ENCODE results near the gene TANC2. TPM values are rescaled to one million over a fixed set of nuclear protein-coding genes. Genes with fewer than 3 reads are reported as not detected.

TANC2 gene
- 0.58 and 0.92 TPM in 2 replicates for total RNA-seq

DNA sequence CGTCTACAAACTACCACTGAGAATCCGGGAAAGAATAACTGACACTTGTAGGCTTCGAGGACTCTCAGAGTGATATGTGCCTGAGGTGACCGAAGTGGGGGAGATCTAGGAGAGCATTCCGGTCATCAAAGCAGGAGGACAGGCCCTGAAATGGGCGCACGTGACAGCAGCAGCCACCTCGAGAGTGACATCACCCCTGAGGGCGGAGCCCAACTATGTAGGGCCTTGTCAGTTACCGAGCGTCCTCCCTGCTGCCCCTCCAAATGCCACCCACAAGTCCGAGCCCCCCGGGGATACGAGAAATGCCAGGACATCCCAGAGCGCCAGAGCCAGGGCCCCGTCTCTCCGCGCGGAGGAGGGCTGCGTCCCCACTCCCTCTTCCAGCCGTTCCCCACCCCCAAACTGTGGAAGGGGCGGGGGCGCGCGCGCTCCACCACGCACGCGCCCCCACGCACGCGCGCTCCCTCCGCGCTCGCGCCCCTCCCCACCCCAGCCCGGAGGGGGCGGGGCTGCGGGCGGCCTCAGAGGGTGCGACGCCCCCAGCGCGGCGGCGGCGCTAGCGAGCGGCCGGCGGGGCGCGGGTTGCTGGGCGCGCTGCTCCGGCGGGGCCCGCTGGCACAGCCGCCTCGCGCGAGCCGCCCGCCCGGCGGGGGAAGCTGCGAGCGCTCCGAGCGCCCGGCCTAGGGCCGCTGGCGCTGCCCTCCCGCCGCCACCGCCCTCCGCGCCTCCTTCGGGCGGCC lies at the start of gene TANC2:
Gene TANC2, plus strand, starts transcription at position 550 of the 740 bp plus-strand sequence. CDS start 43,325 bp downstream, outside the sequence.
- Mint-ChIP-seq H3K4me3 (peak within 1 kb of the TSS; percentile 79), H3K36me3 (ENCODE audit: low read depth) (no peaks in the 10 kb centered on the region), H3K27me3 (peaks cover 68% of the 10 kb centered on the region), H3K27ac (peak within 1 kb of the TSS; percentile 82), H3K4me1 (peaks cover 25% of the 10 kb centered on the region), H3K9me3 (no peaks in the 10 kb centered on the region)
- intact Hi-C loops (cut with micrococcal nuclease): loop anchor here (1.0 kb wide), 1 partner anchor 313 kb away; no protein-coding TSS in a partner anchor
- peak; percentile 89 for DNase-seq

GRCh38 chr17:62916684-62917571 lies 49.1 kb upstream of the TANC2 start:
- H3K36me3 Mint-ChIP-seq (ENCODE audit: low read depth): no peaks in the 10 kb centered on the region
- no peaks in the 10 kb centered on the region for H3K9me3 Mint-ChIP-seq
- H3K4me1 Mint-ChIP-seq: no peaks in the 10 kb centered on the region
- H3K27ac Mint-ChIP-seq: no peak overlapping the region
- DNase-seq: no peak
- intact Hi-C loops (cut with micrococcal nuclease): no loop called here
- peaks cover 6% of the 10 kb centered on the region for H3K27me3 Mint-ChIP-seq
- no peak overlapping the region for H3K4me3 Mint-ChIP-seq

DNA sequence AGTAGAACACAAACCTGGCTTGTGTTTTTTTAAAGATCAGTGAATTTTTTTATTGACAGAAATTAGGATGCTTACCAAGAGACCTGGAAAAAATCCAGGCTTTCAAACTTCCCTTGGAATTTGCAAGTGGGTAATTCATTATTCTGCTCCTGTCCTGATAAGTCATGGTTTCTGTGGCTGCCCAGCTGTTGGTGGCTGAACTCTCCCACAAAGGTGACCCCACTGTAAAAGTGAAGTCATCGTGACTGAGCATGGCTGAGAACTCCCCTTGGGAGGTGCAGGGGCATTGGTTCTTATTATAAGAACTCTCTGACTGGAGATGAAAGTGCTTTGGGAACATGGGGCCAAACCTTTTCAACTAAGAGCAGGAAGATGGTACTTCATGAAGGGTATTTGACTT lies 46.6 kb upstream of the TANC2 start:
- Mint-ChIP-seq H3K36me3 (ENCODE audit: low read depth) (no peaks in the 10 kb centered on the region), H3K27ac (no peak overlapping the region), H3K27me3 (peaks cover 1% of the 10 kb centered on the region), H3K4me1 (no peaks in the 10 kb centered on the region), H3K4me3 (no peak overlapping the region), H3K9me3 (no peaks in the 10 kb centered on the region)
- intact Hi-C loops (cut with micrococcal nuclease): no loop called here
- DNase-seq: no peak

DNA sequence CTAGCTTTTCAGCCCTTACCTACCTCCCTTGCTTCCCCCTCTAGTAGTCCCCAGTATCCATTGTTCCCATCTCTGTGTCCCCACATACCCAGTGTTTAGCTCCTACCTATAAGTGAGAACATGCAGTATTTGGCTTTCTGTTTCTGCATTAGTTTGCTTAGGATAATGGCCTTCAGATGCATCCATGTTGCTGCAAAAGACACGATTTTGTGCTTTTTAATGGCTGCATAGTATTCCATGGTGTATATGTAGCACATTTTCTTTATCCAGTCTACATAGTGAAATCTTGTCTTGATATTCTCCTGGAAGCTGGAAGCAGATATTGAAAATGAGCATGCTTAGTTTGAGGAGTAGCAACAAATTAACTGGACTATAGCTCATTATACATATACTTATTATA lies 45.7 kb upstream of the TANC2 start:
- no peaks in the 10 kb centered on the region for H3K36me3 Mint-ChIP-seq (ENCODE audit: low read depth)
- DNase-seq: no peak
- no peak overlapping the region for H3K4me3 Mint-ChIP-seq
- H3K4me1 Mint-ChIP-seq: no peaks in the 10 kb centered on the region
- H3K27ac Mint-ChIP-seq: no peak overlapping the region
- no peaks in the 10 kb centered on the region for H3K9me3 Mint-ChIP-seq
- H3K27me3 Mint-ChIP-seq: peaks cover 1% of the 10 kb centered on the region
- intact Hi-C loops (cut with micrococcal nuclease): no loop called here

DNA sequence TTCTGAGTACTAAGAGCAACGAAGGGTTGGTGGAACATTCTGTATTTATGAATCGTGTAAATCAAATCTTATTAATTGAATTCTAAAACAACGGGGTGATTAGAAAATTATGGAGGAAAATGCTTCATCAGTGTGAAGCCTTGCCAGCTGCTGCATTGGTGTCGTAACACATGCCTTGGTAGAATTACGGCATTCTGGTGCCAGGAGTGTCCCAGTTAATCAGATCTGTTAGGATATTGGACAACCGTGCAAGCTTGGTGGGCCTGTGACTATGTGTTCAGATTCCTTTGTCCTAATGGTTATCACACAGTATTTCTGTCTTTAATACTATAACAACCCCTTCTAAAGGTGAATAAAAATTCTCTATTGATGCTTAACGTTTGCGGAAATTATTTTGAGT lies 44.2 kb upstream of the TANC2 start:
- no peaks in the 10 kb centered on the region for H3K36me3 Mint-ChIP-seq (ENCODE audit: low read depth)
- H3K4me1 Mint-ChIP-seq: no peaks in the 10 kb centered on the region
- intact Hi-C loops (cut with micrococcal nuclease): no loop called here
- no peak for DNase-seq
- H3K9me3 Mint-ChIP-seq: no peaks in the 10 kb centered on the region
- no peak overlapping the region for H3K4me3 Mint-ChIP-seq
- no peak overlapping the region for H3K27ac Mint-ChIP-seq
- peaks cover 2% of the 10 kb centered on the region for H3K27me3 Mint-ChIP-seq

- Mint-ChIP-seq H3K4me3 (no peak overlapping the region), H3K4me1 (no peaks in the 10 kb centered on the region), H3K27ac (no peak overlapping the region), H3K27me3 (peaks cover 4% of the 10 kb centered on the region), H3K9me3 (no peaks in the 10 kb centered on the region), H3K36me3 (ENCODE audit: low read depth) (no peaks in the 10 kb centered on the region)
- intact Hi-C loops (cut with micrococcal nuclease): no loop called here
- DNase-seq: no peak
These were observed 42.5 kb upstream of the TANC2 start for GRCh38 chr17:62923258-62924150.

- no peaks in the 10 kb centered on the region for H3K9me3 Mint-ChIP-seq
- intact Hi-C loops (cut with micrococcal nuclease): no loop called here
- no peaks in the 10 kb centered on the region for H3K36me3 Mint-ChIP-seq (ENCODE audit: low read depth)
- H3K4me1 Mint-ChIP-seq: no peaks in the 10 kb centered on the region
- H3K27me3 Mint-ChIP-seq: peaks cover 6% of the 10 kb centered on the region
- H3K27ac Mint-ChIP-seq: no peak overlapping the region
- no peak overlapping the region for H3K4me3 Mint-ChIP-seq
- DNase-seq: no peak
These were observed 40.7 kb upstream of the TANC2 start for GRCh38 chr17:62925267-62925836.

DNA sequence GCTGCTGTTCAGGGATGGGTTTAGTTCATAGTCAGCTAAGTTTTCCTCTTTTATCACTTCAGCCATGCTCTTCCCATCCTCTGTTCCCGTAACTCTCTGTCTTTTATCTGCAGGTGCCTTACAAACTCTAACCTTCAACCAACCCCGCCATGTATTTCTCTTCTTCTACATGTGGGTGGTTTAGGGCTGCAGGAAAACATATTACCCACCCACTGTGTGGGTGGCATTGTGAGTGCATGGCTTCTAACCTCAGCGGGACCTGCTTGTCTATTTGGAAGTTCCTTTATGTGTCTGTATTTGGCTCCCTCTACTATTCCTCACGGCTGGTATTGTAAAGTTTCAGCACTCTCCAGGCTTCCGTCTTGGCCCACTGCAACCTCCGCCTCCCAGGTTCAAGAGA lies 39.0 kb upstream of the TANC2 start:
- Mint-ChIP-seq H3K4me1 (no peaks in the 10 kb centered on the region), H3K27ac (no peak overlapping the region), H3K4me3 (no peak overlapping the region), H3K36me3 (ENCODE audit: low read depth) (no peaks in the 10 kb centered on the region), H3K27me3 (peaks cover 10% of the 10 kb centered on the region), H3K9me3 (no peaks in the 10 kb centered on the region)
- no peak for DNase-seq
- intact Hi-C loops (cut with micrococcal nuclease): no loop called here

DNA sequence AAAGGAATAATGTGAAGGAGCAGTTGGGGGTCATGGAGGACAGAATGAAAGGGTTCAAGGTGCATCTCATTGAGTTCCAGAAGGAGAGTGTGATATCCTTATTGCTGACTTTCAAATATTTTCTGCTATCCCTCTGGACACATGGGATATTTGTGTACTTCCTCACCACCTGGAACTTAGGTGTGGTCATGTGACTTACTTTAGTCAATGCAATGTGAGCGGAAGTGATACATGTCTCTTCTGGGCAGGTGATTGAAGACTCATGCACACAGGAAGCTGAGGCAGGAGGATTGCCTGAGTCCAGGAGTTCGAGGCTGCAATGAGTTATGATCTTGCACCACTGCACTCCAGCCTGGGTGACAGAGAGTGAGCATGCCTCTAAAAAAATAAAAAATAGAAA lies 36.7 kb upstream of the TANC2 start:
- Mint-ChIP-seq H3K27ac (no peak overlapping the region), H3K9me3 (no peaks in the 10 kb centered on the region), H3K36me3 (ENCODE audit: low read depth) (no peaks in the 10 kb centered on the region), H3K4me1 (no peaks in the 10 kb centered on the region), H3K27me3 (peaks cover 12% of the 10 kb centered on the region), H3K4me3 (no peak overlapping the region)
- DNase-seq: no peak
- intact Hi-C loops (cut with micrococcal nuclease): no loop called here

DNA sequence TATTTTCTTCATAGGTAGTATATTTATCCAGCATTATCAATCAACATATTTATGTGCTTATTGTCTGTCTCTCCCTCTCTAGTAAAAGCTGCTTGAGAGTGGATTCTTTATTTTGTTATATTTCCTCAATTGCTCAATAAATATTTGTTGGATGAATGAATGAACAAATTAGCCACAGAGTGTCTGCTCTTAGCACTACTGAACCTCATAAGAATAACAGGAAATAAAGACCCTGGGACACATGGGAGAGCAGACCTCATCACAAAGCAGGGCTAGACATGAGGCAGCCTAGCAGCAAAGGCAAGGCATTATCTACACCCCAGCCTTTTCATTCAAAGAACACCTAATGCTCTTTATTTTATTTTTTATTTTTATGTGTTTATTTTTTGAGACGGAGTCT lies 34.9 kb upstream of the TANC2 start:
- no peak overlapping the region for H3K27ac Mint-ChIP-seq
- intact Hi-C loops (cut with micrococcal nuclease): no loop called here
- DNase-seq: no peak
- no peaks in the 10 kb centered on the region for H3K36me3 Mint-ChIP-seq (ENCODE audit: low read depth)
- no peaks in the 10 kb centered on the region for H3K9me3 Mint-ChIP-seq
- peaks cover 14% of the 10 kb centered on the region for H3K27me3 Mint-ChIP-seq
- H3K4me1 Mint-ChIP-seq: no peaks in the 10 kb centered on the region
- H3K4me3 Mint-ChIP-seq: no peak overlapping the region

GRCh38 chr17:62933501-62934385 lies 32.3 kb upstream of the TANC2 start:
- peaks cover 17% of the 10 kb centered on the region for H3K27me3 Mint-ChIP-seq
- no peaks in the 10 kb centered on the region for H3K9me3 Mint-ChIP-seq
- H3K36me3 Mint-ChIP-seq (ENCODE audit: low read depth): no peaks in the 10 kb centered on the region
- no peak overlapping the region for H3K27ac Mint-ChIP-seq
- no peaks in the 10 kb centered on the region for H3K4me1 Mint-ChIP-seq
- intact Hi-C loops (cut with micrococcal nuclease): no loop called here
- no peak for DNase-seq
- no peak overlapping the region for H3K4me3 Mint-ChIP-seq

DNA sequence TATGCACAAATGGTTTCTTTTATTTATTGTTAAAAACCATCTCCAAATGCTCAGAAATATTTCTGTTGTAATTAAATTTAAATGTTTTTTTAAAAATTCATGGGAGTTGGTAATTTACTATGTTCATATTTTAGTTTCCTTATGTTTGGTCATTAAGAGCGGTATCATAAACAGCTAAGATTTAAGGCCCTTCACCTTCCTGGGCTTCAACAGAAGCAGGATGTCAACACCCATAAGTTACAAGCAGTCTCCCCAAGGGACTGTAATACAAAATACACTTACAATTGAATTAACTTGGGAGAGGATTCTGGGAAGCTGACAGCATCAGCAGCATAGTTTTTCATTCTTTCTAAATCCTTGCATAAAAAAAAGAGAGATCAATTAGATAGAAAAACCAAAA lies 30.9 kb upstream of the TANC2 start:
- no peaks in the 10 kb centered on the region for H3K4me1 Mint-ChIP-seq
- no peak overlapping the region for H3K4me3 Mint-ChIP-seq
- no peaks in the 10 kb centered on the region for H3K36me3 Mint-ChIP-seq (ENCODE audit: low read depth)
- H3K27me3 Mint-ChIP-seq: peaks cover 20% of the 10 kb centered on the region
- no peak for DNase-seq
- intact Hi-C loops (cut with micrococcal nuclease): no loop called here
- no peaks in the 10 kb centered on the region for H3K9me3 Mint-ChIP-seq
- H3K27ac Mint-ChIP-seq: no peak overlapping the region

DNA sequence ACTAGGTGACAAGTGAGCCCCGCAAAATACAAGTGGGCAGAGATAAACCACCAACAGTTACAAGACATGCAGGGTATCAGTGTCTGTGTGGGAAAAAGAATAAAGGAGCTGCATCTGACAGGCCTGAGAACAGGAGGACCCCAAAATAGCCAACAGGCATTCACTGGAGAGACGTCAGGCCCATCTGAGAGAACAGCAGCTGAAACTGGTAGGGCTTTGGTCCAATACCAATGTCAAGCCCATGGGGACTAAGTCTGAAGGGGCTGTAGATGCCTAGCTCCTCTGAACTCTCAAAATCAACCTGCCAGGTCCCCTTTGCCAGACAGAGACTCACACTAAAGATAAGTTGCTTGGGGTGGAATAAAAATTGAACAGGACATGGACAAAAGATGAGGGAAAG lies 30.5 kb upstream of the TANC2 start:
- intact Hi-C loops (cut with micrococcal nuclease): no loop called here
- Mint-ChIP-seq H3K9me3 (no peaks in the 10 kb centered on the region), H3K27ac (no peak overlapping the region), H3K4me3 (no peak overlapping the region), H3K27me3 (peaks cover 18% of the 10 kb centered on the region), H3K4me1 (no peaks in the 10 kb centered on the region), H3K36me3 (ENCODE audit: low read depth) (no peaks in the 10 kb centered on the region)
- DNase-seq: no peak

All from activated CD4-positive, alpha-beta T cell treated with anti-CD3 and anti-CD28 coated beads, Interleukin-2, amount 10 ng/mL, durations not matched to agents 24 days and 14 days (primary cell).